ENCODE results near the gene UBQLN1.
A peak's percentile ranks its signal among the peaks of the same experiment; 100 is the strongest.
"Not testable (repeated sequence)": the region's sequence is repeated elsewhere in the genome, so short reads cannot be mapped to it uniquely, and the experiment has no call there.

Gene UBQLN1

DNA sequence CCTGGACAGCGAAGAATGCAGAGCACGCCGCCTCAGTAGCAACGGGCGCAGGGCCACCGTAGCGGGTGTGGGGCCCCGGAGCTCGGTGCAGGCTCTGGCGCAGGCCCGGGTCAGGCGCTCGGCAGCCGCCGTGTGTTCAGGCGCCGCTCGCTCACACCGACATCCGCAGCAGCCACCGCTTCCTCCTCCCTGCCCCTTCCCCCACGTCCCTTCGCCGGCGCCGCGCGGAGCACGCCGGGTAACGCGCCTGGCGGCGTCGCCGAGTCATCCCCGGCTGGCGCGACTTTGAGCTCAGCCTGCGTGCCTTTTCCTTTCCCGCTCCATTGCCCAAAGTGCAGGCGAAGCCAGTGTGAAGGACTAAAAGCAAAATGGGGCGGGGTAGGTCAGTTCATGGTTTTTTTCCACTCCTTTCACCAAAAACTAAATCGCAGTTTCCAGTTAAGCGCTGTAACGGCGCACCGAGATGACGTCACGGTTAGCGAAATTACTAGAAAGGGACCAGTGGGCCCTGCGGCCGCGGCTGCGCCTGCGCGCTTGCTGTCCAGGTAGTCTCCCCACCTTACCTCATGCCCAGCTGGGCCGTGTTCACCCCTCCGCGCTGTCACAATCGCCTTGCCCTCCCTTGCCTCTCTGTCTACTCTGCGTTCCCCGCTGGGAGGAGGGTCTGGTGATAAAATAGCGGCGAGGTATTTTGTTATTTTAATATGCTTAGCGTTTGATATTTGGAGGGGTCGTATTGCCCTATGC is at the start of gene UBQLN1:
TSS of gene UBQLN1 (minus strand) at position 191 of the 747 bp plus-strand sequence. CDS start 279 bp downstream, outside the sequence.
- peak; percentile 50 to 99 (median 94) for DNase-seq

GRCh38 chr9:83754383-83754977 is 46.7 kb upstream of the UBQLN1 start:
- DNase-seq, result no peak

GRCh38 chr9:83749706-83750105 is 41.9 kb upstream of the UBQLN1 start:
- DNase-seq, result no peak

DNA sequence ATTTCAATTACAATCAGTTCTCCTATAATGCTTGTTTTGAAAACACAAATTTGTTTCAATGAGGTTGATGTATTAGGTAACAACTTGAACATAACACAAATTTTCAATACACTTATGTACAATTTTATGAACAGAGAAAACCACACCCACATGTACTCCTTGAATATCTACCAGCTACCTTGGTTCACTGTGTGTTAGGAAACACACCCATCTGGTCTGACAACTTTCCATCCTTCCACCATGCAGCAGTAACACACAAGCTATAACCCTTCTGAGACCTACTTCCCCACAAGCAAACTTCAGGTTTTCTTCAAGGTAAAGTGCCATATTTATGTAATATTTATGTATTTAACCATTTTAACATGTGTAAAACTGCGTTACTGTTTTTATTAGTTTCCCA is 36.4 kb upstream of the UBQLN1 start:
- DNase-seq, result no peak

DNA sequence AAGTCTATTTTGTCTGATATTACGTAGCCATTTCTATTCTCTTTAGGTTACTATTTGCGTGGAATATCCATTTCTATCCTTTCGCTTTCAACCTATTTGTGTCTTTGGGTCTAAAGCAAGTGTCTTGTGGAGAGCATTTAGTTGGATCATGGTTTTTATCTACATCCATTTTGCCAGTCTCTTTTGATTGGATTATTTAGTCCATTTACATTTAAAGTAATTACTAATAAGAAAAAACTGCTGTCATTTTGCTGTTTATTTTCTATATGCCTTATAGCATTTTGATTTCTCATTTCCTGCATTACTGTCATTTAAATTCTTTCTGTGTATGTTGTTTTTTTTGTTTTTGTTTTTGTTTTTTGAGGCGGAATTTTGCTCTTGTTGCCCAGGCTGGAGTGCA is 26.0 kb upstream of the UBQLN1 start:
- no peak for DNase-seq

GRCh38 chr9:83728591-83729368 is 21.0 kb upstream of the UBQLN1 start:
- not testable (repeated sequence) for DNase-seq

DNA sequence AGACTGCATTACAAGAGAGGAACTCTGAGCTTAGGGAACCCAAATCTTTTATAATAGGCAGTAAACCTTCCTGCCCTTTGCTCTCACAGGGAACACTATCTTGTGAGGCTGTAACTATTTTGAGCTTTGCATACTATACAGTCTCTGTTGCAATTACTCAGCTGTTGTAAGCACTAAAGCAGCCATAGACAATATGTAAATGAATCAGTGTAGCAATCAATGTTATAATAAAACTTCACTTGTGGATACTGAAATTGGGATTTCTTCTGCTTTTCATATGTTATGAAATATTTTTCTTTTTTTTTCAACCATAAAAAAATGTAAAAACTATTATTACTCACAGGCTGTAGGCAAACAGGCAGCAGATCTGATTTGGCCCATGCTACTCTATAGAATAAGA is 16.7 kb upstream of the UBQLN1 start:
- no peak for DNase-seq

GRCh38 chr9:83722726-83723495 is 15.2 kb upstream of the UBQLN1 start:
- DNase-seq, result no peak

DNA sequence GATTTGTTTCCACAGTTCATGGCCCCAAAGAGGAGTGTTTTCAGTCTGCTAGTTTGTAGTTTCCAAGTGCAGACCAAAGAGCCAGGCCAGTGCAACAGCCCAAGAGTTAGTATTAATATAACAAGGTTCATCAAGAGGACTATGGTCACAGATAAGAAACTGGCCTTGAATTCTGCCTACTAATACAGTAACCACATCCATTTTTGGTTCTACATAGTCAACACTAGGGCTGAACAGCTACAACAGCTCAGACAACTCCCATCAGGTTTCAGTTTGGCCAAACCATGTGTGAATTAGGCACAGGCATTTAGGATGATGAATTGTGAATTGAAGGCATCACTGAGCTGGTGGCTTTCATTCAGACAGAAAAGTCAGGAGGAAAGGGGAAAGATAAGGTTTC is 13.8 kb upstream of the UBQLN1 start:
- no peak for DNase-seq

- DNase-seq, result no peak
Observed at GRCh38 chr9:83715794-83716193, 8.0 kb upstream of the UBQLN1 start.

DNA sequence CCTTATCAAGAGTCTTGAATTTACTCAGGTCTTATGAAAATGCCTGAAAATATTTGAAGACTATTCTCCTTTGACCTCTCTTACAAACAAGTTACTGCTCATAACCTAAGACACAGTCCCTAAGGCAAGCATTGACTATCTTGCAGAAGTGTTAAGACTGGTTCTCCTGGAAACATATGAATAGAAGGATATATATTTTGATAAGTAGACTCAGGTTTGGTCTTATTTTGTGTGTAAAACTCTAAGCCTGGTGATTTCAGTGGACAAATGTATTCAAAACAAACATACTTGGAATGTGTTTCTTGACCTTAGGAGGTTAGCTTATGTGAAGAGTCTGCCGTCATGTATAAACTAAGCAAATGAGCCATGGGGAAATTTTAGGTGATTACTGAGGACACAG is 7.5 kb upstream of the UBQLN1 start:
- no peak for DNase-seq

DNA sequence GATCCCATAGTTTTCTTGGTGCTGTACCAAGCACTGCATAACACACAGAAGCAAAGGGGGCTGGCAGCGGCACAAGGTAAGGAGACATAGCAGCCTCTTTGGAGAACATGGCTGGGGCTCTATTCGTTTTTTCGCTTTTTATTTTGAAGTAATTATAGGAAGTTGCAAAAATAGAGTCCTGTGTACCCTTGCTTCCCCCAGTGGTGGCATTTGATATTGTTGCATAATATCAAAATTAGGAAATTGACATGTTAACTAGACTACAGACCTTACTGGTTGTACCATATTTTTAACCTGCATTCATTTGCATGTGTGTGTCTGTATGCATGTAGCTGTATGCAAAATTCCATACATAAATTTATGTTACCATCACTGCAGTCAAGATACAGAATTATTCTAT is 6.6 kb upstream of the UBQLN1 start:
- no peak for DNase-seq

GRCh38 chr9:83708515-83709158 is 879 bp upstream of the UBQLN1 start:
- peak in 12 of 14 donors; percentile 33 to 86 (median 78) for DNase-seq

- peak in 3 of 14 donors; percentile 39 to 62 (median 48) for DNase-seq
Observed at GRCh38 chr9:83707518-83707767, 315 bp downstream of the UBQLN1 start.

GRCh38 chr9:83706676-83707517 is 861 bp downstream of the UBQLN1 start:
- DNase-seq, result peak in 7 of 14 donors; percentile 32 to 64 (median 44)

DNA sequence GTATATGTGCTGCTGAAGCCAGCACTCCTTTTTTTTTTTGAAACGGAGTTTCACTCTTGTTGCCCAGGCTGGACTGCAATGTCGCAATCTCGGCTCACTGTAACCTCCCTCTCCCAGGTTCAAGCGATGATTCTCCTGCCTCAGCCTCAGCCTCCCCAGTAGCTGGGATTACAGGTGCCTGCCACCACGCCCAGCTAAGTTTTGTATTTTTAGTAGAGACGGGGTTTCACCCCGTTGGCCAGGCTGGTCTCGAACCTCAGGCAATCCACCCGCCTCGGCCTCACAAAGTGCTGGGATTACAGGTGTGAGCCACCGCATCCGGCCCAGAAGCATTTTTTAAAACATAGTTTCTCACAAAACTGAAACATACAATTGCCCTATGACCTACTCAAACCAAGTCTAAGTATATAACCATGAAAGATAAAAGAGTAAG is 2.5 kb downstream of the UBQLN1 start:
- not testable (repeated sequence) for DNase-seq

GRCh38 chr9:83701769-83702168 is 6.0 kb downstream of the UBQLN1 start:
- DNase-seq, result no peak

DNA sequence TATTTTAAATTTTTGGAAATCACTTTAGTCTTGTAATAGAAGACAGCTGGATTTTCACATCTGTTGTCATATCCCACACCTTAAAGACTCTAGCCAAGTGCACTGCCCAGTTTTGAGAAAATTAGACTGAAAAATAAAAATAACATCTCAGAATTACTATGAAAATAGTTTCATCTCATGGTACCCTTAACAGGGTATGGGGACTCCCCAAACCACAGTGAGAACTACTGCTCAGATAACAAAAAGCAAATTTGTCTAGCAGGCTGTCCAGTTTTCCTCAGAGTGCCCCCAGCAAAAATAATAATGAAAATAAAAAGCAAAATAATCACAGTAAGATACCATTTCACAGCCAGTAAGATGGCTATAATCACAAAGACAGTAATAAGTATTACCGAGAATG is 6.5 kb downstream of the UBQLN1 start:
- DNase-seq, result no peak

DNA sequence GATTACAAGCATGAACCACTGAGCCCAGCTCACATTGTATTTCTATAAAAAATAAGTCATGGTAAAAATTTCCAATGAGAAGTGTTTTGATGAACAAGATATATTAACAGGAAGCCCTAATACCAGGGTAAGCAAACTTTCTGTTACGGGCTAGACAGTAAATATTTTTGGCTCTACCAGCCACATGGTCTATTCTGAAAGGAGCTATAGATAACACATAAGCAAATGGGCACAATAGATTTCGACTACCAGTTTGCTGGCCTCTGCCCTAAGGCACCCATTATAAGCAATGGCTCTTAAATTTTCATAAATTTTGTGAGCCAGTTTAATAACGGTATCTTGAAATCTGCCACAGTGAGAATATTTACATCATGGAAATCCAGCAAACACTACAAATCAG is 8.1 kb downstream of the UBQLN1 start:
- DNase-seq, result no peak

DNA sequence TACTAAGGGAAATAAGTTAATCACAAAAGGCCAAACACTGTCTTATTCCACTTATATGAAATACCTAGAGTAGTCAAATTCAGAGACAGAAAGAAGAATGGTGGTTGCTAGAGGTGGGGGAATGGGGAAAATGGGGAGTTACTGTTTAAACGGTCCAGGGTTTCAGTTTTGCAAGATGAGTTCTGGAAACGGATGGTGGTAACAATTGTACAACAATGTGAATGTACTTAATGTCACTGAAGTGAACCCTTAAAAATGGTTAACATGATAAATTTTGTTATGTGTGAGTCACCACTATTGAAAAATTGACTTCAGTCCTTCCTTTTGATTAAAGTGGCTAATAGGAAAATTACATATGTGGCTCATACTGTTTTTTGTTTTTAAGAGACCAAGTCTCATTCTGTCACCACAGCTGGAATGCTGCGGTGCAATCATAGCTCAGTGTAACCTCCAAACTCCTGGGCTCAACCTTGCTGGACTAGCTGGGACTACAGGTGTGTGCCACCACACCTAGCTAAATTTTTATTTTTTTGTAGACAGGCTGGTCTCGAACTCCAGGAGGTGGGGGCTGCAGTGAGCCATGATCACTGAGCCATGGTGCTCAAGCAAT is 8.7 kb downstream of the UBQLN1 start:
- DNase-seq, result no peak

GRCh38 chr9:83691492-83691891 is 16.3 kb downstream of the UBQLN1 start:
- DNase-seq, result no peak
